ENCODE data around the gene ZFPM1.

The ZFPM1 gene

GRCh38 chr16:88582912-88583575 is 130.0 kb downstream of the ZFPM1 start:
- TF ChIP-seq CTCF (IDR thresholded peaks at IDR 0.05; ENCODE audit: control insufficient read depth, extremely low read depth, insufficient read depth), result no peak
- no peak for DNase-seq (ENCODE audit: low read depth)
- H3K4me3 ChIP-seq (ENCODE audit: low read depth, low read length), result no peak overlapping the region

GRCh38 chr16:88584676-88585075 is 131.6 kb downstream of the ZFPM1 start:
- no peak for TF ChIP-seq CTCF (IDR thresholded peaks at IDR 0.05; ENCODE audit: control insufficient read depth, extremely low read depth, insufficient read depth)
- DNase-seq (ENCODE audit: low read depth), result no peak
- H3K4me3 ChIP-seq (ENCODE audit: low read depth, low read length), result no peak overlapping the region

DNA sequence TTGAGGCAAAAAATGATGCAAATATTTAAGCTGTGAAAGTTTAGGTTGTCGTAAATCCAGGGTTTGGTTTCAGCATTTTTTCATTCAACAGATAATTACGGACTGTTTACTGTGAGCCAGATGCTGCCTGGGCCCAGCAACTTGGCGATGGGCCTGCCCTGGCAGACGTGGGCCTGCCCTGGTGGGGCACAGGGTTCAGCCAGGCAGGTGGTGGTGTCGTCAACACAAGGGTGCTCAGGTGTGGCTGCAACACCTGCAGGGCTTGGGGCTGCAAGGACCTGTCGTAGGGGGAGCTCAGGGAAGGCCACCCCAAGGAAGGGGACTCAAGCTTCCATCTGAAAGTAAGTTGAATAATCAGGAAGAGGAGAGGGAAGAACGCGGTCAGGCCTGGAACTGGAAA is 132.2 kb downstream of the ZFPM1 start:
- no peak overlapping the region for H3K4me3 ChIP-seq (ENCODE audit: low read depth, low read length)
- TF ChIP-seq CTCF (IDR thresholded peaks at IDR 0.05; ENCODE audit: control insufficient read depth, extremely low read depth, insufficient read depth), result no peak
- no peak for DNase-seq (ENCODE audit: low read depth)

GRCh38 chr16:88585927-88586581 is 133.0 kb downstream of the ZFPM1 start:
- H3K4me3 ChIP-seq (ENCODE audit: low read depth, low read length), result no peak overlapping the region
- DNase-seq (ENCODE audit: low read depth), result no peak
- TF ChIP-seq CTCF (IDR thresholded peaks at IDR 0.05; ENCODE audit: control insufficient read depth, extremely low read depth, insufficient read depth), result no peak

All from LNCaP clone FGC (cell line).